Tongue (tissue), 2 donors: ENCODE data around the gene PCDHGA1. TPM values are rescaled to one million over a fixed set of nuclear protein-coding genes. Genes with fewer than 3 reads are reported as not detected.
"Not testable (repeated sequence)": the region's sequence is repeated elsewhere in the genome, so short reads cannot be mapped to it uniquely, and the experiment has no call there.

Experiments
- DNase-seq: peaks from one replicate; pipeline ENCODE4 v3.0.0-alpha.2; 2015
- total RNA-seq: library from RNA; depleted of rRNA; stranded (reverse); fragments of >200 nt; gene quantifications from one replicate; pipeline ENCODE4 v1.2.3, GENCODE V29; 2014

The PCDHGA1 gene
- total RNA-seq, 1 donor from 2014 or later: 1.8 TPM

DNA sequence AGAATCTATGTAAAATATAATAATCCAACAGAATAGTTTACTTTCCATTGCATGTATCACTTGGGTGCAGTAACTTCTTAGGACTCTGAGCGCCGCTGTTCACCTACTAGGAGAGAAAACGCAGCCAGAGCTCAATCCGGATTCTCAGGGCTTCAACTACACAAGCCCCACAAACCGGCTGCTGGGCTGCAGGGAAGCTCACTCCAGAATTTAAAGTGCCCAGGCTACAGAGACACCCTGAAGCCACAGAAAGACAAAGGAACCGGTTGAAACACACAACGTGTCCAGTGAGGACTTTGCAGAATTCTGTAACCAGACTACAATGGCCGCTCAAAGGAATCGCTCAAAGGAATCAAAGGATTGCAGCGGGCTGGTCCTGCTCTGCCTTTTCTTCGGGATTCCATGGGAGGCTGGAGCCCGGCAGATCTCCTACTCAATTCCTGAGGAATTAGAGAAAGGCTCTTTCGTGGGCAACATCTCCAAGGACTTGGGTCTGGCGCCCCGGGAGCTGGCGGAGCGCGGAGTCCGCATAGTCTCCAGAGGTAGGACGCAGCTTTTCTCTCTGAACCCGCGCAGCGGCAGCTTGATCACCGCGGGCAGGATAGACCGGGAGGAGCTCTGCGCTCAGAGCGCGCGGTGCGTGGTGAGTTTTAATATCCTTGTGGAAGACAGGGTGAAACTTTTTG, 82.7 kb downstream of the PCDHGA1 start, which contains the start of gene PCDHGA10:
Gene PCDHGA10, plus strand, starts transcription at position 134 of the 686 bp plus-strand sequence. Its CDS starts 189 bp downstream, at position 323.
- DNase-seq: peak; percentile 39

GRCh38 chr5:141413540-141414069, 83.3 kb downstream of the PCDHGA1 start:
- DNase-seq: no peak

GRCh38 chr5:141414548-141415274, 84.4 kb downstream of the PCDHGA1 start:
- not testable (repeated sequence) for DNase-seq

- not testable (repeated sequence) for DNase-seq
Measured at GRCh38 chr5:141415275-141415618, 84.9 kb downstream of the PCDHGA1 start.

- peak; percentile 64 for DNase-seq
Measured at GRCh38 chr5:141417494-141418172, 87.3 kb downstream of the PCDHGA1 start, which contains the start of gene PCDHGB7. Gene PCDHGB7, plus strand, starts transcription at chr5:141417677. Its CDS starts 183 bp downstream, at chr5:141417860.

GRCh38 chr5:141419074-141419880, 89.0 kb downstream of the PCDHGA1 start:
- DNase-seq: no peak

GRCh38 chr5:141420855-141421488, 90.7 kb downstream of the PCDHGA1 start, which contains the start of gene PCDHGA11:
Gene PCDHGA11, plus strand, starts transcription at chr5:141421051. Its CDS starts 177 bp downstream, at chr5:141421228.
- DNase-seq: peak; percentile 37

DNA sequence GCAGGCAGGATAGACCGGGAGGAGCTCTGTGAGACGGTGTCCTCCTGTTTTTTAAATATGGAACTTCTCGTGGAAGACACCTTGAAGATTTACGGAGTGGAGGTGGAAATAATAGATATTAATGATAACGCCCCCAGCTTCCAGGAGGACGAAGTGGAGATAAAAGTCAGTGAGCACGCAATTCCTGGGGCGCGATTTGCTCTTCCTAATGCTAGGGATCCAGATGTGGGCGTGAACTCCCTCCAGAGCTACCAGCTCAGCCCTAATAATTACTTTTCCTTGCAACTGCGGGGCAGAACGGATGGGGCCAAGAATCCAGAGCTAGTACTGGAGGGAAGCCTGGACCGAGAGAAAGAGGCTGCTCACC, 91.2 kb downstream of the PCDHGA1 start:
- no peak for DNase-seq

DNA sequence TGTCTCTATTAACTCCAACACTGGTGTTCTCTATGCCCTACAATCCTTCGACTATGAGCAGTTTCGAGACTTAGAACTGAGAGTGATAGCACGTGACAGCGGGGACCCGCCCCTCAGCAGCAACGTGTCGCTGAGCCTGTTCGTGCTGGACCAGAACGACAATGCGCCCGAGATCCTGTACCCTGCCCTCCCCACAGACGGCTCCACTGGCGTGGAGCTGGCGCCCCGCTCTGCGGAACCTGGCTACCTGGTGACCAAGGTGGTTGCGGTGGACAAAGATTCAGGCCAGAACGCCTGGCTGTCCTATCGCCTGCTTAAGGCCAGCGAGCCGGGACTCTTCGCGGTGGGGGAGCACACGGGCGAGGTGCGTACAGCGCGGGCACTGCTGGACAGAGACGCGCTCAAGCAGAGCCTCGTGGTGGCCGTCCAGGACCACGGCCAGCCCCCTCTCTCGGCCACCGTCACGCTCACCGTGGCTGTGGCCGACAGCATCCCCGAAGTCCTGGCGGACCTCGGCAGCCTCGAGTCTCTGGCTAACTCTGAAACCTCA, 92.5 kb downstream of the PCDHGA1 start:
- no peak for DNase-seq

DNA sequence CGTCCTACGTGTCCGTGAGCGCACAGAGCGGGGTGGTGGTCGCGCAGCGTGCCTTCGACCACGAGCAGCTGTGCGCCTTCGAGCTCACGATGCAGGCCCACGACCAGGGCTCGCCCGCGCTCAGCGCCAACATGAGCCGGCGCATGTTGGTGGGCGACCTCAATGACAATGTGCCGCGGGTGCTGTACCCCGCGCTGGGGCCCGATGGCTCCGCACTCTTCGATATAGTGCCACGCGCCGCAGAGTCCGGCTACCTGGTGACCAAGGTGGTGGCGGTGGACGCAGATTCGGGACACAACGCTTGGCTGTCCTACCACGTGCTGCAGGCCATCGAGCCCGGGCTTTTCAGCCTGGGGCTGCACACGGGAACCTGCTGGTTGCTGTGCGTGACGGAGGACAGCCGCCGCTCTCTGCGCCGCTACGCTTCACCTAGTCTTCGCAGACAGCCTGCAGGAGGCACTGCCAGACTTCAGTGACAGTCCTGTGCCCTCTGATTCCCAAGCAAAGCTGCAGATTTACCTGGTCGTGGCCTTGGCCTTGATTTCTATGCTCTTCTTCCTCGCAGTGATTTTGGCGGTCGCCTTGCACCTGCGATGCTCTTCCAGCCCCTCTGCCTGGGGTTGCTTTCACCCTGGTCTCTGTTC, 97.6 kb downstream of the PCDHGA1 start:
- DNase-seq: no peak

DNA sequence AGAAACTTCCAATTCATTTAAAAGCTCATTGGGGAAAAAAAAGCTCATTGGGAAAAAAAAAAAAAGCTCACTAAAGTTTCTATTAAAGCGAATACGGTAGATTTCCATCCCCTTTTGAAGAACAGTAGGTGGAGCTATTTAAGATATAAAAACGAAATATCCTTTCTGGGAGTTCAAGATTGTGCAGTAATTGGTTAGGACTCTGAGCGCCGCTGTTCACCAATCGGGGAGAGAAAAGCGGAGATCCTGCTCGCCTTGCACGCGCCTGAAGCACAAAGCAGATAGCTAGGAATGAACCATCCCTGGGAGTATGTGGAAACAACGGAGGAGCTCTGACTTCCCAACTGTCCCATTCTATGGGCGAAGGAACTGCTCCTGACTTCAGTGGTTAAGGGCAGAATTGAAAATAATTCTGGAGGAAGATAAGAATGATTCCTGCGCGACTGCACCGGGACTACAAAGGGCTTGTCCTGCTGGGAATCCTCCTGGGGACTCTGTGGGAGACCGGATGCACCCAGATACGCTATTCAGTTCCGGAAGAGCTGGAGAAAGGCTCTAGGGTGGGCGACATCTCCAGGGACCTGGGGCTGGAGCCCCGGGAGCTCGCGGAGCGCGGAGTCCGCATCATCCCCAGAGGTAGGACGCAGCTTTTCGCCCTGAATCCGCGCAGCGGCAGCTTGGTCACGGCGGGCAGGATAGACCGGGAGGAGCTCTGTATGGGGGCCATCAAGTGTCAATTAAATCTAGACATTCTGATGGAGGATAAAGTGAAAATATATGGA, 100.2 kb downstream of the PCDHGA1 start, which contains the start of gene PCDHGA12:
Gene PCDHGA12, plus strand, starts transcription at position 176 of the 782 bp plus-strand sequence. Its CDS starts 253 bp downstream, at position 429.
- peak; percentile 31 for DNase-seq

DNA sequence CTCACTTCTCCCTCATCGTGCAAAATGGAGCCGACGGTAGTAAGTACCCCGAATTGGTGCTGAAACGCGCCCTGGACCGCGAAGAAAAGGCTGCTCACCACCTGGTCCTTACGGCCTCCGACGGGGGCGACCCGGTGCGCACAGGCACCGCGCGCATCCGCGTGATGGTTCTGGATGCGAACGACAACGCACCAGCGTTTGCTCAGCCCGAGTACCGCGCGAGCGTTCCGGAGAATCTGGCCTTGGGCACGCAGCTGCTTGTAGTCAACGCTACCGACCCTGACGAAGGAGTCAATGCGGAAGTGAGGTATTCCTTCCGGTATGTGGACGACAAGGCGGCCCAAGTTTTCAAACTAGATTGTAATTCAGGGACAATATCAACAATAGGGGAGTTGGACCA, 101.0 kb downstream of the PCDHGA1 start:
- no peak for DNase-seq

GRCh38 chr5:141432308-141432707, 102.0 kb downstream of the PCDHGA1 start:
- DNase-seq: not testable (repeated sequence)

GRCh38 chr5:141432726-141433125, 102.4 kb downstream of the PCDHGA1 start:
- DNase-seq: not testable (repeated sequence)

DNA sequence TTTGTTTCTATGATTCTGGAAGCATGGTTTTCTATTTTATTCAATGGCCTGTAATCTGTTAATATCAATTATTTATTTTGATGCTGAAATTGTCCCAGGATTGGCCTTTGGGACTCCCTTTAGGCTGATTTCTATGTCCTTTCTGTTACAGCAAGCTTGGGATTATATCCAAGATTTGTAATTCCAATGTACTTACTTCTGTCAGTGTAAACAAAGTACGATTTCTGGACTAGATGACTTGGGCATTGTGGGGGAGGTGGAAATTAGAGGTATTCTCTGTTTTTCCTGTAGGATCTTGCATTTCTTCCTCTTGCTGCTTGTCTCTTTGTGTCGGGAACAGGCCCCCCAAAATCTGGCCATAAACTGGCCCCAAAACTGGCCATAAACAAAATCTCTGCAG, 103.7 kb downstream of the PCDHGA1 start:
- no peak for DNase-seq

DNA sequence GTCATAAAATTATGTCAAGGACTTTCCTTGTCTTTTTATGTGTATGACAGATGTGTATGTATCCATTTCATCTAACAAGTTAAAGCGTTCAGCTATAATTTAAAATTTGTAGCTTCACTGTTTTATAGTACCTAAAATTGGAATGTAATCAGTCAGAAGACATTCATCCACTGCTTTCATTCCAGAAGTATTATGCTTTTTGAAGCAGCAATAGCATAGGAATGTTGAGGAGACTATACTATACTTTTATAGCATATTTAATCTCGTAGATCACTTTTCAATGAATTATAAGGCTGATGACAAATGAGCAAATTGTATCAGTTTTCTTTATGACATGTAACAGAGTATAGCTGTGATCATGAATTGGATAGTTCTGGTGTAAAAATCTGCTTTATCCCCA, 106.9 kb downstream of the PCDHGA1 start:
- no peak for DNase-seq

DNA sequence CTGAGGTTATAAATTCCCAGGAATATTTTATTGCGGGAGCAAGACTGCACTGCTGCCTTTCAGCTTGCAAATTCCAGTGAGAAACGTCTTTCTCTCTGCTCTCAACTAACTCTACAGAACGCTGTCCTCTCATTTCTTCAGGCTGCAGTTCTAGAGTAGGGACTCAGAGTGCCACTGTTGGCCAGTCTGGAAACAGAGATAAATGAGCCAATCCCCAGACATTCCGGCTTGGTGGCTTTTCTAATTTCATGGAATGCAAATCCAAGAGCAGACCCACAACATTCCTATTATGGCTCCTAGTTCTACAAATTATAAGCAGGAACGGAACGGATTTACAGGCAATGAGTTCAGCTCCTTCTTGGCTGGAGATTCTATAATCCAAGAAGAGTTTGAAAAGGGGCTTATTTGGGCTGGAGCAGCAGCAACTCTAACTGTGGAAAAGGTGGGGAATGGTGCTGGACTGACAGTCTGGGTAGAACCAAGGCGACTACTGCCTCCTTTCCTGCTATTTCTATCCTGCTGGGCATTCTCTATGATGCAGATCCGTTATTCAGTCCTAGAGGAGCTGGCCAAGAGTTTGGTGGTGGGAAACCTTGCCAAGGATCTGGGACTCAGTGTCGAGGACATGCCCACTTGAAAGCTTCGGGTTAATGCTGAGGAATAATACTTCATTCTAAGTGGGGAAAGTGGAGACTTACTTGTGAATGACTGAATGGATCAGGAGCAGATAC, 109.3 kb downstream of the PCDHGA1 start:
- DNase-seq: no peak

DNA sequence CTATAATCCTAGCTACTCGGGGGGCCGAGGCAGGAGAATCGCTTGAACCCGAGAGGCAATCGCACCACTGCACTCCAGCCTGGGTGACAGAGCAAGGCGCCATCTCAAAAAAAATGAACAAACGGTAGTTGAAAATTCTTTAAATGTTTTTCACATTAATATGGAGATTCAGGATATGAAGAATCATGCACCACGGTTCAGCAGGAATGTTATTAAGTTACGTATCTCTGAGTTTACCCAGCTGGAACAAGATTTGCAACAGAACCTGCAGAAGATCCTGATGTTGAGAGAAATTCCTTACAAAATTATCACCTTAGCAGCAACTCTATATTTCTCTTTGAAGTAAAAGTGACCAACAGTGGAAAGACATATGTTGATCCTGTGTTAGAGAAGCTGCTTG, 110.0 kb downstream of the PCDHGA1 start:
- no peak for DNase-seq
